ENCODE measurements around the gene KCNQ1.

The KCNQ1 gene

GRCh38 chr11:2713094-2713493 lies 268.3 kb downstream of the KCNQ1 start:
- TF ChIP-seq CTCF (IDR thresholded peaks at IDR 0.05; ENCODE audit: insufficient read depth, low read length, poor library complexity, severe bottlenecking): no peak
- H3K36me3 ChIP-seq (ENCODE audit: control insufficient read depth, insufficient read depth, low read length): no peaks in the 10 kb centered on the region
- DNase-seq (ENCODE audit: extremely low read depth, insufficient read length): no peak
- H3K27me3 ChIP-seq (replicated peaks; ENCODE audit: control insufficient read depth, insufficient read depth, low read length): no peaks in the 10 kb centered on the region
- no peak overlapping the region for H3K4me3 ChIP-seq (replicated peaks; ENCODE audit: low read depth, low read length)

DNA sequence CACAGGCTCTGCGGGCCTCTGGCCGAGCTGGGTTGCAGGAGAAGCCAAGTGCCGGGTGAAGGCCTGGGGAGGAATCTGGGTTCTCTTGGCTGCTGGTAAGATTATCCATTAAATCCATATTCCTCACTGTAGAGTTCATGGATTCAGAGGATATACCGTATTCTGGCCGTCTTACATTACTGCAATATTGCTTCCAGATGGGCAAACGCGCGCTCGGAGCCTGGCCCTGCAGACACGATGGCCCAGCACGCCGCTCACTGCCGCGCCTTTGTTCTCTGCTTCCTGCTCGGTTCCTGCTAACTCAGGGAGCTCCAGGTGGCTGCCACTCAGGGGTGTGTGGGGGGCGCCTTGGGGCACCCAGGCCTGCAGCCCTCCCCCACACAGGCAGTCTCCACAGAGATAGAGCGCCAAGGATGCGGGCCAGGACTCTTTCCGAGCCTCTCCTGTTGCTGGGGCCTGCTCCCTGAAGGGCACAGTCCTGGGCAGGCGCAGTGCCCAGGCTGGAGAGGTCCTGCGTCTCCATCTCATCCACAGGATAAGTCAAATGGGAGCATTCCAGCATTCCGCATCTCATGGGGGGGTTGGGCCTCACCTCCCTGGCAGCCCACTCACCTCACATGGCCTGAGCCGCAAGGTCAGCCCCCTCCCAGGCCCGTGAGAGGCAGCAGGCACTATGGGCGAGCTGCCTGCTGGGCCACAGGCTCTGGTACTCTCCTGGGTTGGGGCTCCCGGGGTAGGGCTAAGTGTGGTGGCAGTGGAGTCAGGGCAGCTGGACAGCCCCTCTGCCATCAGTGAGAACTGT lies 269.1 kb downstream of the KCNQ1 start:
- DNase-seq (ENCODE audit: extremely low read depth, insufficient read length): no peak
- Histone ChIP-seq H3K27me3 (replicated peaks; ENCODE audit: control insufficient read depth, insufficient read depth, low read length) (no peaks in the 10 kb centered on the region), H3K36me3 (ENCODE audit: control insufficient read depth, insufficient read depth, low read length) (no peaks in the 10 kb centered on the region), H3K4me3 (replicated peaks; ENCODE audit: low read depth, low read length) (no peak overlapping the region)
- no peak for TF ChIP-seq CTCF (IDR thresholded peaks at IDR 0.05; ENCODE audit: insufficient read depth, low read length, poor library complexity, severe bottlenecking)

GRCh38 chr11:2714463-2714800 lies 269.6 kb downstream of the KCNQ1 start:
- DNase-seq (ENCODE audit: extremely low read depth, insufficient read length): no peak
- Histone ChIP-seq H3K27me3 (replicated peaks; ENCODE audit: control insufficient read depth, insufficient read depth, low read length) (no peaks in the 10 kb centered on the region), H3K36me3 (ENCODE audit: control insufficient read depth, insufficient read depth, low read length) (no peaks in the 10 kb centered on the region), H3K4me3 (replicated peaks; ENCODE audit: low read depth, low read length) (no peak overlapping the region)
- no peak for TF ChIP-seq CTCF (IDR thresholded peaks at IDR 0.05; ENCODE audit: insufficient read depth, low read length, poor library complexity, severe bottlenecking)

DNA sequence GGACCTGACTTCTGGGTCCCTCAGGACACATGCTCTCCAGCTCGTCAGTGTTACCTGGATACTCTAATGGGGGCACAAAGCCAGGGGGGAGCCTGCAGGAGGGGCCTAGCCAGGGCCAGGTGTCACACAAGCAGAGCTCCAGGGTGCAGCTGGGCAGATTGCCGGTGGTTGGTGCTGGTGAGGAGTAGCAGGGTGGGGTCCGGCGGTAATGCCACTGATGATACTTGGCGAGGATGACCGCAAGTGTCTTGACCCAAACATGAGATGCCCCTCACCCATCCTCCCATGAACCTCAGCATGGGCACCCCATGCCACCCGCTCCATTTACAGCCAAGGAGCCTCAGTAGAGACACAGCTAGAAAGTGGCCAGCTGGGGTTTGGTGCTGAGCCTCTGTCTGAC lies 270.1 kb downstream of the KCNQ1 start:
- TF ChIP-seq CTCF (IDR thresholded peaks at IDR 0.05; ENCODE audit: insufficient read depth, low read length, poor library complexity, severe bottlenecking): no peak
- no peaks in the 10 kb centered on the region for H3K27me3 ChIP-seq (replicated peaks; ENCODE audit: control insufficient read depth, insufficient read depth, low read length)
- H3K4me3 ChIP-seq (replicated peaks; ENCODE audit: low read depth, low read length): no peak overlapping the region
- no peak for DNase-seq (ENCODE audit: extremely low read depth, insufficient read length)
- no peaks in the 10 kb centered on the region for H3K36me3 ChIP-seq (ENCODE audit: control insufficient read depth, insufficient read depth, low read length)

- no peaks in the 10 kb centered on the region for H3K27me3 ChIP-seq (replicated peaks; ENCODE audit: control insufficient read depth, insufficient read depth, low read length)
Measured at GRCh38 chr11:2715716-2716350, 271.0 kb downstream of the KCNQ1 start.

More at GRCh38 chr11:2715716-2716350, 271.0 kb downstream of the KCNQ1 start:
- H3K4me3 ChIP-seq (replicated peaks; ENCODE audit: low read depth, low read length): no peak overlapping the region
- no peak for TF ChIP-seq CTCF (IDR thresholded peaks at IDR 0.05; ENCODE audit: insufficient read depth, low read length, poor library complexity, severe bottlenecking)
- DNase-seq (ENCODE audit: extremely low read depth, insufficient read length): no peak
- H3K36me3 ChIP-seq (ENCODE audit: control insufficient read depth, insufficient read depth, low read length): no peaks in the 10 kb centered on the region

Measured in GM06990 (cell line).